HEK293 (cell line): ENCODE measurements around the gene SLC2A4.

Experiments
- ATF2 ChIP-seq: fragments of 450-650 bp; formaldehyde crosslinking; IDR thresholded peaks from 2 replicates; pipeline ENCODE4 v1.5.1; 2016; ENCODE audit warnings: missing biosample characterization, missing genetic modification characterization, low read depth
- CTCF ChIP-seq: fragments of 450-650 bp; formaldehyde crosslinking; IDR thresholded peaks from 2 replicates; pipeline ENCODE4 v1.5.1; 2016; ENCODE audit warnings: missing biosample characterization, missing genetic modification characterization
- OVOL3 ChIP-seq: fragments of 450-650 bp; formaldehyde crosslinking; IDR thresholded peaks from 2 replicates; pipeline ENCODE4 v1.5.1; 2016; ENCODE audit warnings: missing biosample characterization, missing genetic modification characterization
- ZNF121 ChIP-seq: fragments of 450-650 bp; formaldehyde crosslinking; IDR thresholded peaks from 2 replicates; pipeline ENCODE4 v1.5.1; 2016; ENCODE audit warnings: missing biosample characterization, missing genetic modification characterization
- ZNF433 ChIP-seq: fragments of 450-650 bp; formaldehyde crosslinking; IDR thresholded peaks from 2 replicates; pipeline ENCODE4 v1.5.1; 2016; ENCODE audit warnings: missing biosample characterization, missing genetic modification characterization, low read depth
- ZNF530 ChIP-seq: fragments of 450-650 bp; formaldehyde crosslinking; IDR thresholded peaks from 2 replicates; pipeline ENCODE4 v1.5.1; 2016; ENCODE audit warnings: low read depth, missing biosample characterization, missing genetic modification characterization
- ZNF610 ChIP-seq: fragments of 450-650 bp; formaldehyde crosslinking; IDR thresholded peaks from 2 replicates; pipeline ENCODE4 v1.5.1; 2016; ENCODE audit warnings: missing biosample characterization, missing genetic modification characterization, borderline replicate concordance
- ZNF660 ChIP-seq: fragments of 450-650 bp; IDR thresholded peaks from 2 replicates; pipeline ENCODE4 v1.5.1; 2018; ENCODE audit warnings: missing biosample characterization, mild to moderate bottlenecking, missing genetic modification characterization
- ZNF707 ChIP-seq: fragments of 450-650 bp; formaldehyde crosslinking; IDR thresholded peaks from 2 replicates; pipeline ENCODE4 v1.5.1; 2016; ENCODE audit warnings: missing biosample characterization, missing genetic modification characterization

DNA sequence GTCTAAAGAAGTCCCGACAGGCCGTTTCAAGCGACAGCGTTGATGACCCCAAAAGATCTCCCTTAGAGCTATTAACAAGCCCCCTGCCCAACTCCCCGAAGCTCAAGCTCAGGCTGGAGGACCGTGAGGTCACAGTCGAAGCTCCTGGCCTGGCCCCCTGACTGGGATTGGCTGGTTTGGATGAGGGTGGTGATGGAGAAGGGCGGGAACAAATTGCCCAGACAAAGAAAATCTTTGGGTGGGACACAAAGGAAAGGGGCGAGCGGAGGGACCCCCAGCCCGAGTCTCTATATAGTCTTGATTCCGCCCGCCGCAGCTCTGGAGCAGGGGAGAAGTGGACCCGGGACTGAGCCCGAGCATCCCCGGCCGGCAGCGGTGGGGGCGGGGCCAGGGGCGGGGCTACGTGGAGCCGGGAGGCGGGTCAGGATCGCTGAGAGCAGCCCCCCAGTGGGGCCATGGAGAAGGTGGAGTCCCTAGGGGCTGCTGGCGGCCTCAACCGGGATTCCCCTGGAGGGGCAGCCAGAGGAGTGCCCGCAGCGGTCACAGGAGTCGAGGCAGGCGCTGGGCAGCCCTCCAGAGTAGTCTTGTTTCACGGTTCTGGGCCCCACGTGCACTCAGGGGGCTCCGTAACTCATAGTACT lies 48.6 kb downstream of the SLC2A4 start:
- no peak for TF ChIP-seq ZNF610
- TF ChIP-seq ZNF433: no peak
- no peak for TF ChIP-seq CTCF (tag by site-specific recombination)
- no peak for TF ChIP-seq ATF2 (tag by site-specific recombination)
- TF ChIP-seq OVOL3: no peak
- TF ChIP-seq ZNF530 (tag by site-specific recombination): no peak
- no peak for TF ChIP-seq ZNF707 (tag by site-specific recombination)
- TF ChIP-seq ZNF660 (tag by site-specific recombination): no peak
- no peak for TF ChIP-seq ZNF121 (tag by site-specific recombination)
